Measurements from ENCODE around the gene IL36G. TPM values are rescaled to one million over a fixed set of nuclear protein-coding genes. Genes with fewer than 3 reads are reported as not detected.

Gene IL36G
- total RNA-seq, 1 donor from 2014 or later = 27.4 TPM

- no peak for ATAC-seq
These were observed 43.5 kb downstream of the IL36G start for GRCh38 chr2:113021312-113021711.

GRCh38 chr2:113024764-113025163 is 47.0 kb downstream of the IL36G start:
- ATAC-seq = no peak

- ATAC-seq = no peak
These were observed 47.9 kb downstream of the IL36G start for GRCh38 chr2:113025737-113026136.

GRCh38 chr2:113027691-113028090 is 49.9 kb downstream of the IL36G start:
- no peak for ATAC-seq

GRCh38 chr2:113028112-113028511 is 50.3 kb downstream of the IL36G start:
- ATAC-seq = no peak

- ATAC-seq = peak; percentile 87
These were observed 54.9 kb downstream of the IL36G start for GRCh38 chr2:113032737-113033136.

GRCh38 chr2:113034016-113034415 is 56.2 kb downstream of the IL36G start:
- ATAC-seq = no peak

Other genes with a start within 250 kb of the IL36G start
- 14.0 TPM for gene CKAP2L, start 213.4 kb upstream of the IL36G start, total RNA-seq
- gene IL1A, start 193.5 kb upstream of the IL36G start, total RNA-seq = 9.4 TPM
- gene IL1B, start 141.2 kb upstream of the IL36G start, total RNA-seq = 4.1 TPM
- gene IL37, start 66.8 kb upstream of the IL36G start, total RNA-seq = not detected
- 167 TPM for gene IL36A, start 27.5 kb downstream of the IL36G start, total RNA-seq
- 1.4 TPM for gene IL36B, start 74.9 kb downstream of the IL36G start, total RNA-seq
- gene IL36RN, start 81.2 kb downstream of the IL36G start, total RNA-seq = 64.1 TPM
- gene IL1F10, start 90.0 kb downstream of the IL36G start, total RNA-seq = not detected
- gene IL1RN, start 149.6 kb downstream of the IL36G start, total RNA-seq = 871 TPM
- 38.6 TPM for gene PSD4, start 196.0 kb downstream of the IL36G start, total RNA-seq